Measurements from ENCODE around the gene GBA2.

- TF ChIP-seq ZNF274 (IDR thresholded peaks at IDR 0.05; ENCODE audit: low read depth, low read length) (no peak), YY1 (IDR thresholded peaks at IDR 0.05; ENCODE audit: insufficient read depth, insufficient read length) (no peak), SUZ12 (IDR thresholded peaks at IDR 0.05; ENCODE audit: extremely low read depth, insufficient read depth, insufficient read length) (no peak)
Measured at GRCh38 chr9:35705836-35706430, 43.1 kb downstream of the GBA2 start.
